HEK293 (cell line): ENCODE results near the gene CYP2D6.

ENCODE experiments used
- CTCF ChIA-PET: fragments of 350-600 bp; formaldehyde crosslinking; extraction: SDS; loops from one replicate; lab custom pipeline; 2021; ENCODE audit warnings: antibody characterized with exemption; lab: Yijun Ruan, JAX
- POLR2A ChIA-PET: fragments of 300-600 bp; formaldehyde crosslinking; extraction: SDS; loops from one replicate; lab custom pipeline; 2020; ENCODE audit warnings: antibody characterized with exemption, inconsistent platforms; lab: Yijun Ruan, JAX
- H3K27ac ChIP-seq: fragments of 200-500 bp; sonication (Bioruptor generic); 2 replicates; pipeline ENCODE4 v1.5.1; 2014; ENCODE audit warnings: low read depth, low read length, control low read depth, inconsistent platforms; ENCODE audit errors: extremely low read depth
- H3K36me3 ChIP-seq, 2 experiments: fragments of 200-500 bp in 1 of 2; sonication (Bioruptor generic) in 1 of 2; 1 replicate in 1 of 2; 2 replicates in 1 of 2; pipeline ENCODE4 v1.5.1; 2014 to 2017; ENCODE audit warnings: inconsistent platforms in 2 of 2, low read length in 2 of 2; ENCODE audit not compliant: control insufficient read depth in 2 of 2, insufficient read depth in 1 of 2
- H3K4me1 ChIP-seq: fragments of 200-500 bp; sonication (Bioruptor generic); 2 replicates; pipeline ENCODE4 v1.5.1; 2014; ENCODE audit warnings: mild to moderate bottlenecking, low read length, inconsistent platforms; ENCODE audit not compliant: control insufficient read depth, insufficient read depth
- H3K4me3 ChIP-seq: 2 replicates; pipeline ENCODE4 v1.5.1; 2011; ENCODE audit warnings: low read depth, mild to moderate bottlenecking, control low read depth, low read length, moderate library complexity
- H3K9me3 ChIP-seq: fragments of 200-500 bp; sonication (Bioruptor generic); 2 replicates; pipeline ENCODE4 v1.5.1; 2014; ENCODE audit warnings: low read depth, low read length, inconsistent platforms; ENCODE audit not compliant: control insufficient read depth, insufficient read depth
- MYNN ChIP-seq: fragments of 450-650 bp; formaldehyde crosslinking; IDR thresholded peaks from 2 replicates; pipeline ENCODE4 v1.5.1; 2016; ENCODE audit warnings: missing biosample characterization, missing genetic modification characterization, borderline replicate concordance
- OSR2 ChIP-seq: fragments of 450-650 bp; formaldehyde crosslinking; IDR thresholded peaks from 2 replicates; pipeline ENCODE4 v1.5.1; 2016; ENCODE audit warnings: missing biosample characterization, missing genetic modification characterization
- SCRT2 ChIP-seq: fragments of 450-650 bp; formaldehyde crosslinking; IDR thresholded peaks from 2 replicates; pipeline ENCODE4 v1.5.1; 2016; ENCODE audit warnings: missing biosample characterization, missing genetic modification characterization
- ZBTB17 ChIP-seq: fragments of 450-650 bp; formaldehyde crosslinking; IDR thresholded peaks from 2 replicates; pipeline ENCODE4 v1.5.1; 2016; ENCODE audit warnings: missing biosample characterization, missing genetic modification characterization
- ZBTB21 ChIP-seq: fragments of 450-650 bp; formaldehyde crosslinking; IDR thresholded peaks from 2 replicates; pipeline ENCODE4 v1.5.1; 2017; ENCODE audit warnings: missing biosample characterization, missing genetic modification characterization
- ZNF629 ChIP-seq: fragments of 450-650 bp; formaldehyde crosslinking; IDR thresholded peaks from 2 replicates; pipeline ENCODE4 v1.5.1; 2017; ENCODE audit warnings: missing biosample characterization, missing genetic modification characterization
- ZNF660 ChIP-seq: fragments of 450-650 bp; IDR thresholded peaks from 2 replicates; pipeline ENCODE4 v1.5.1; 2018; ENCODE audit warnings: missing biosample characterization, mild to moderate bottlenecking, missing genetic modification characterization
- TF ChIP-seq, protein P1 (sequence below): fragments of 450-650 bp; formaldehyde crosslinking; IDR thresholded peaks from 2 replicates; pipeline ENCODE4 v1.5.1; 2017; ENCODE audit warnings: missing biosample characterization, missing genetic modification characterization
- TF ChIP-seq, protein P2 (sequence below): fragments of 450-650 bp; formaldehyde crosslinking; IDR thresholded peaks from 2 replicates; pipeline ENCODE4 v1.5.1; 2016; ENCODE audit warnings: missing biosample characterization, missing genetic modification characterization
- TF ChIP-seq, protein P3 (sequence below): fragments of 450-650 bp; formaldehyde crosslinking; IDR thresholded peaks from 2 replicates; pipeline ENCODE4 v1.5.1; 2016; ENCODE audit warnings: missing biosample characterization, missing genetic modification characterization
- TF ChIP-seq, protein P4 (sequence below): fragments of 450-650 bp; formaldehyde crosslinking; IDR thresholded peaks from 2 replicates; pipeline ENCODE4 v1.5.1; 2016; ENCODE audit warnings: missing biosample characterization, missing genetic modification characterization

Gene CYP2D6

DNA sequence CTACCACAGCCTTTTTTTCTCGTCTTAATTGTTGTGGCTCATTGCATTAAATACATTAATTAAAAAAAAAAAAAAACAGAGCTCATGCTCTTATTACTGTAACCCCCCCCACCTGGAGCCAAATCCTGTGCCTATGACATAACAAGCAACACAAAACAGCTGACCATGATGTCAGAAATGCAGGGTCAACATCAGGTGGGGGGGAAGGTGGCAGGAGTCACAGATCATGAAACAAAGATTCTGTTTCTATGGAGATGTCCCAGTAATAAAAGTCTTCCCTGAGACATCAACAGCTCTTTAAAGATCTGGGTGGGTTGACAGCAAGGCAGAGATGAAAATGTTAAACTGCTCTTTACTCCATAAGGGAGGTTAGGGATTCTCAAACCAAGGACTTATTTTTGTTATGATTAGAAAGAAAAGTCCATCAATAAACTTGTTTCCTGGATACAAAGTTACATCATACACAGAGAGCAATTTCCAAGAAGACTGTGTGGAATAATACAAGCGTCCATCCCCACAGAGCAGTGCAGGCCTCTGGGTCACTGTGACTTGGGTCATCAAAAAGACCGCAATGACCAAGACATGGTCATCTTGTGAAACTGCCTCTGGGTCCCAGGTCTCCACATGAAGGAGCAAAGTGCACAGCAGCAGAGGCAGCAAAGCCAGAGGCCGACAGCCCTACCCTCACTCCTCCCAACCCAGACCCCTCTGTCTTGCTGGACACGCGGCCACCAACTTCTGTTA, 42.7 kb upstream of the CYP2D6 start:
- Histone ChIP-seq H3K9me3 (no peaks in the 10 kb centered on the region), H3K4me1 (peaks cover 11% of the 10 kb centered on the region), H3K4me3 (no peak overlapping the region), H3K27ac (no peak overlapping the region), H3K36me3 (peaks cover 0 to 30% of the 10 kb centered on the region in 2 experiments; a peak in 2 of 3 replicates)
- ChIA-PET POLR2A (interaction anchor here (0.6 to 0.8 kb wide), 2 partner anchors 25 to 96 kb away, joined by 3 read pairs; no protein-coding TSS in a partner anchor), CTCF (interaction anchor here (0.6 to 1.8 kb wide), 12 partner anchors 11 to 300 kb away, joined by 3 to 10 read pairs (median 3); no protein-coding TSS in a partner anchor)
- TF ChIP-seq SCRT2 (tag by site-specific recombination) (peak; percentile 82), ZBTB17 (tag by site-specific recombination) (peak; percentile 48), MYNN (peak; percentile 91), ZNF629 (tag by site-specific recombination) (peak; percentile 93), ZBTB21 (tag by site-specific recombination) (peak; percentile 91)
- TF ChIP-seq, protein P1, sequence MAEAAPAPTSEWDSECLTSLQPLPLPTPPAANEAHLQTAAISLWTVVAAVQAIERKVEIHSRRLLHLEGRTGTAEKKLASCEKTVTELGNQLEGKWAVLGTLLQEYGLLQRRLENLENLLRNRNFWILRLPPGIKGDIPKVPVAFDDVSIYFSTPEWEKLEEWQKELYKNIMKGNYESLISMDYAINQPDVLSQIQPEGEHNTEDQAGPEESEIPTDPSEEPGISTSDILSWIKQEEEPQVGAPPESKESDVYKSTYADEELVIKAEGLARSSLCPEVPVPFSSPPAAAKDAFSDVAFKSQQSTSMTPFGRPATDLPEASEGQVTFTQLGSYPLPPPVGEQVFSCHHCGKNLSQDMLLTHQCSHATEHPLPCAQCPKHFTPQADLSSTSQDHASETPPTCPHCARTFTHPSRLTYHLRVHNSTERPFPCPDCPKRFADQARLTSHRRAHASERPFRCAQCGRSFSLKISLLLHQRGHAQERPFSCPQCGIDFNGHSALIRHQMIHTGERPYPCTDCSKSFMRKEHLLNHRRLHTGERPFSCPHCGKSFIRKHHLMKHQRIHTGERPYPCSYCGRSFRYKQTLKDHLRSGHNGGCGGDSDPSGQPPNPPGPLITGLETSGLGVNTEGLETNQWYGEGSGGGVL (tag by site-specific recombination) = peak; percentile 53
- TF ChIP-seq, protein P2, sequence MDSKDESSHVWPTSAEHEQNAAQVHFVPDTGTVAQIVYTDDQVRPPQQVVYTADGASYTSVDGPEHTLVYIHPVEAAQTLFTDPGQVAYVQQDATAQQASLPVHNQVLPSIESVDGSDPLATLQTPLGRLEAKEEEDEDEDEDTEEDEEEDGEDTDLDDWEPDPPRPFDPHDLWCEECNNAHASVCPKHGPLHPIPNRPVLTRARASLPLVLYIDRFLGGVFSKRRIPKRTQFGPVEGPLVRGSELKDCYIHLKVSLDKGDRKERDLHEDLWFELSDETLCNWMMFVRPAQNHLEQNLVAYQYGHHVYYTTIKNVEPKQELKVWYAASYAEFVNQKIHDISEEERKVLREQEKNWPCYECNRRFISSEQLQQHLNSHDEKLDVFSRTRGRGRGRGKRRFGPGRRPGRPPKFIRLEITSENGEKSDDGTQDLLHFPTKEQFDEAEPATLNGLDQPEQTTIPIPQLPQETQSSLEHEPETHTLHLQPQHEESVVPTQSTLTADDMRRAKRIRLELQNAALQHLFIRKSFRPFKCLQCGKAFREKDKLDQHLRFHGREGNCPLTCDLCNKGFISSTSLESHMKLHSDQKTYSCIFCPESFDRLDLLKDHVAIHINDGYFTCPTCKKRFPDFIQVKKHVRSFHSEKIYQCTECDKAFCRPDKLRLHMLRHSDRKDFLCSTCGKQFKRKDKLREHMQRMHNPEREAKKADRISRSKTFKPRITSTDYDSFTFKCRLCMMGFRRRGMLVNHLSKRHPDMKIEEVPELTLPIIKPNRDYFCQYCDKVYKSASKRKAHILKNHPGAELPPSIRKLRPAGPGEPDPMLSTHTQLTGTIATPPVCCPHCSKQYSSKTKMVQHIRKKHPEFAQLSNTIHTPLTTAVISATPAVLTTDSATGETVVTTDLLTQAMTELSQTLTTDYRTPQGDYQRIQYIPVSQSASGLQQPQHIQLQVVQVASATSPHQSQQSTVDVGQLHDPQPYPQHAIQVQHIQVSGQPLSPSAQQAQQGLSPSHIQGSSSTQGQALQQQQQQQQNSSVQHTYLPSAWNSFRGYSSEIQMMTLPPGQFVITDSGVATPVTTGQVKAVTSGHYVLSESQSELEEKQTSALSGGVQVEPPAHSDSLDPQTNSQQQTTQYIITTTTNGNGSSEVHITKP = no peak
- TF ChIP-seq, protein P3, sequence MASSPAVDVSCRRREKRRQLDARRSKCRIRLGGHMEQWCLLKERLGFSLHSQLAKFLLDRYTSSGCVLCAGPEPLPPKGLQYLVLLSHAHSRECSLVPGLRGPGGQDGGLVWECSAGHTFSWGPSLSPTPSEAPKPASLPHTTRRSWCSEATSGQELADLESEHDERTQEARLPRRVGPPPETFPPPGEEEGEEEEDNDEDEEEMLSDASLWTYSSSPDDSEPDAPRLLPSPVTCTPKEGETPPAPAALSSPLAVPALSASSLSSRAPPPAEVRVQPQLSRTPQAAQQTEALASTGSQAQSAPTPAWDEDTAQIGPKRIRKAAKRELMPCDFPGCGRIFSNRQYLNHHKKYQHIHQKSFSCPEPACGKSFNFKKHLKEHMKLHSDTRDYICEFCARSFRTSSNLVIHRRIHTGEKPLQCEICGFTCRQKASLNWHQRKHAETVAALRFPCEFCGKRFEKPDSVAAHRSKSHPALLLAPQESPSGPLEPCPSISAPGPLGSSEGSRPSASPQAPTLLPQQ (tag by site-specific recombination) = no peak
- TF ChIP-seq, protein P4, sequence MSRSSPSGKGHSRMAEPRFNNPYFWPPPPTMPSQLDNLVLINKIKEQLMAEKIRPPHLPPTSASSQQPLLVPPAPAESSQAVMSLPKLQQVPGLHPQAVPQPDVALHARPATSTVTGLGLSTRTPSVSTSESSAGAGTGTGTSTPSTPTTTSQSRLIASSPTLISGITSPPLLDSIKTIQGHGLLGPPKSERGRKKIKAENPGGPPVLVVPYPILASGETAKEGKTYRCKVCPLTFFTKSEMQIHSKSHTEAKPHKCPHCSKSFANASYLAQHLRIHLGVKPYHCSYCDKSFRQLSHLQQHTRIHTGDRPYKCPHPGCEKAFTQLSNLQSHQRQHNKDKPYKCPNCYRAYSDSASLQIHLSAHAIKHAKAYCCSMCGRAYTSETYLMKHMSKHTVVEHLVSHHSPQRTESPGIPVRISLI (tag by site-specific recombination) = 0 out of 2 replicates have a peak, but pooled peaks have one; percentile 26

DNA sequence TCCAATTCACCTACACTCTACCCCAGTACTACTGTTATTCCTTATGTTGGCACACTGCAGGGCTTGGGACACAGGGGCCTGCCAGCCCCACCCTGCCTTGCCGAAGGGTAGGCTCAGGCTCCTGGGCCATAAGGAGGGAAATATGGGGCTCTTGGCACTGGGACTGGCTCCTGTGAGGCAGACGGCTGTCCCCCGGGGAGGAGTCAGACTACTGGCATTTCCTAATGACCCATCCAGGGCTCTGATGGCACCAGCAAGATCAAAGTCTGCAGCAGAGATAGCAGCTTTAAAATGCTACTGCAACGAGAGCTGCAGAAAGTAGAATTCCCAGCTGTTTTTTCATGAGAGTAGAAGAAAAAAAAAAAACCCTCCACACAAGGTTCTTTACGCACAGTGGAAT, 42.2 kb upstream of the CYP2D6 start:
- Histone ChIP-seq H3K36me3 (peaks cover under 1 to 28% of the 10 kb centered on the region in 2 experiments; a peak in 2 of 3 replicates), H3K9me3 (no peaks in the 10 kb centered on the region), H3K4me3 (no peak overlapping the region), H3K27ac (no peak overlapping the region), H3K4me1 (peaks cover 11% of the 10 kb centered on the region)
- TF ChIP-seq ZNF660 (tag by site-specific recombination) (0 out of 2 replicates have a peak, but pooled peaks have one; percentile 9), ZBTB21 (tag by site-specific recombination) (no peak), OSR2 (tag by site-specific recombination) (peak; percentile 59)
- ChIA-PET POLR2A (interaction anchor here (0.6 to 0.8 kb wide), 2 partner anchors 26 to 96 kb away, joined by 3 read pairs; no protein-coding TSS in a partner anchor), CTCF (interaction anchor here (0.6 to 1.8 kb wide), 9 partner anchors 10 to 442 kb away, joined by 3 to 10 read pairs (median 3); partner anchors contain the start of gene POLDIP3)
